Stimulated activated naive CD4-positive, alpha-beta T cell (primary cell): ENCODE results near the gene PPP1R12C.
A peak's percentile ranks its signal among the peaks of the same experiment; 100 is the strongest.
"Not testable (repeated sequence)": the region's sequence is repeated elsewhere in the genome, so short reads cannot be mapped to it uniquely, and the experiment has no call there.

Source experiments
- DNase-seq, 6 experiments: peaks; one replicate each; lab custom pipeline; 2025; lab: John Stamatoyannopoulos, UW

Gene PPP1R12C

GRCh38 chr19:55116859-55117662, at the start of gene PPP1R12C:
TSS of gene PPP1R12C (minus strand) at chr19:55117637. CDS start at chr19:55117543, 94 bp downstream.
- DNase-seq, result peak in 4 of 6 experiments; percentile 10 to 28 (median 24)

- peak; percentile 35 to 76 (median 56) for DNase-seq
Observed at GRCh38 chr19:55166530-55167268, 49.3 kb upstream of the PPP1R12C start, which contains the start of gene DNAAF3. TSS of gene DNAAF3 (minus strand) at chr19:55166613. CDS start at chr19:55166413, 200 bp downstream.

DNA sequence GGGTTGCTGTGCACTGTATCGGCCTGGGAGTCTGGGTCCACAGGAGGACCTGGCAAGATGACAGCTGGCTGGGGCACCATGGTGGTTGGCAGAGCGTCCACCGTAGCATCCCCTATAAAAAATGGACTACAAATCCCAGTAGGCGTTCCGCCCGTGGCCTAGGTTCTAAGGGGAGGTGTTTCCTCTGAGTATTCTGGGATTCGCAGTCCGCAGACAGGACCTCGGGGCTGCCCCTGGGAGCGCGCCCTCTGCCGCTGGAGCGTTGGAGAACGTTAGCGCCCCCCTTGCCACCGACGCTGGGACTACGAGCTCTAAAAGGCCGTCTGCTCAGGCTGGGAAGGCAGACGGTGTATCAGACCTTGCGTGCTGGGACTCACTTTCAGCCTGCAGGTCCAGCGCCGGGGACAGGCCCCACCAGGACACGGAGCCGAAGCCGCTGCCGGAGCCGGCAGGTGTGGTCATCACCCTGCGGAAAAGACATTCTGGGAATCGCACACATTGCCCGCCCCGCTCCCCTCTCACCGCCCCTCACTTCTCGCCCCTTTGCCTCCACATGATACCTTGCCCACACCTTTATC, 48.6 kb upstream of the PPP1R12C start:
- DNase-seq, result peak in 4 of 6 experiments; percentile 13 to 47 (median 42)

DNA sequence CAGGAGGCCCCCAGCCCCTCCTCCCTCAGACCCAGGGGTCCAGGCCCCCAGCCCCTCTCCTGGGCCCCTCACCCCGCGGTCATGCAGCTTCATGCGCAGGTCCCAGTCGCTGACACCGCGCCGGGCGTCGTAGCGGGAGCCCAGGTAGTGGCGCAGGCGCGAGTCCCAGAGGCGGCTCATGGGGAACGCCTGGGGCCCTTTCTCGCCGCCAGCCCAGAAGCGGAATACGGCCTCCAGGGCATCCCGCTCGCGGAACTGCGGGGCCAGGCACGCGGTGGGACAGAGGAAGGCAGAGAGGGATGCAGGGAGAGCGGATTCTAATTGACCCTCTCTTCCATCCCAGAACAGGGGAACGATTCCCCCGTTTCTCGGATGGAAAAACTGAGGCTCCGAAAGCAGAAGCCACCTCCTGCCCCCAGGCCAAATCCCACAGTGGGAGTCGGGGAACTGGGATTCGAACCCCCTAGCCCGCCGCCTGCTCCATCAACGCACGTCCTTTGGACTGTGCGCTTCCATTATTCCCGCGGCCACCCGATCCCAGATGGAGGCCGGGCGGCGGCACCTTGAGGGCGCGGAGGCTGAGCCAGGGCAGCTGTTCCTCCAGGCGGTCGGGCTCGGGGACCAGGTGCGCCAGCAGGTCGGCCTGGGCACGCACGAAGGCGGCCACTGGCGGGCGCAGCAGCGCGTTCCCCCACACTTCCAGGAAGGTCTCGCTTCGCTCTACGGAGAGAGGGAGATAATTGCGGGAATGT, 44.3 kb upstream of the PPP1R12C start:
- no peak for DNase-seq

- no peak for DNase-seq
Observed at GRCh38 chr19:55160986-55161365, 43.5 kb upstream of the PPP1R12C start.

GRCh38 chr19:55160128-55160985, 42.9 kb upstream of the PPP1R12C start:
- DNase-seq, result peak; percentile 68 to 84 (median 83)

DNA sequence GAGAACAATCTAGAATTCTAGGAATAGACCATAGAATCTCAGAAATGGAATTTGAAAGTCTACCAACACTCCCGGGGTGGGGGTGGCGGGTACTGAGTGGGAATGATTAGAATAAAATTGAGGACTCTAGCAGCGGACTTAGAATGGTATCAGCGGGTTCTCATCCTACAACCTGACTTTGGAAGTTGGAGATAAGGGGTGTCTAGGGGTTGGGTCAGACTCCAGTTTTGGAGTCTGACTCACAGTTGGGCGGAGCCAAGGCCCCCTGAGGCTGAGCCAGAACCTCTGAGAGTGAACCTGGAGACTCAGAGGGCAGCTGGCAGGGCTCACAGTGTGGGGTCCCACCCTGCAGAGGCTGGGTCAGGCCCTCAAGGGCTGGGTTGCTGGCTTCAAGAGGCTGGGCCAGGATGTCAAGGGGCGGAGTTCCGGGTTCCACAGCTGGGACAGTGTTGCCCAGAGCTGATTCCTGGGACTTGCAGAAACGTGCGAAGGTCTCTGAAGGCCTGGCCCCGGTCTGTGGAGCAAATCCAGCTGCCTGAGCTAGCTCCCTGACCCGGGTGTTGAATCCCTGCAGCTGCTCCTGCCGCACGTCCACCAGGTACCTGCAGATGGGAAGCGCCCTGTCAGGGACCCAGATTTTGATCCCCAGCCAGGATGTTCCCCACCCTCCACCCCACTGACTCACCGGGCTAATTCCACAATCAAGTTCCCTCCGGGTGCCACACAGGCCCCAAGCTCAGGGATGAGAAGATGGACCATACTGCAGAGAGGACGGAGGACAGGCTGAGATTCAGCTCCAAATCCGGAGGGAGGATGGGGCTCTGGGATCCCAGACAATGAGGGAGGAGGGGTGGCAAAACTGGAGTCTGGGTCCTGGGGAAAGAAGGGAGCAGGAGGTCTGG, 41.7 kb upstream of the PPP1R12C start:
- DNase-seq, result no peak

- DNase-seq, result no peak
Observed at GRCh38 chr19:55158423-55158822, 41.0 kb upstream of the PPP1R12C start.

GRCh38 chr19:55157064-55157908, 39.8 kb upstream of the PPP1R12C start, which contains the start of gene TNNI3:
TSS of gene TNNI3 (minus strand) at chr19:55157732. CDS start at chr19:55157589, 143 bp downstream.
- DNase-seq, result no peak

DNA sequence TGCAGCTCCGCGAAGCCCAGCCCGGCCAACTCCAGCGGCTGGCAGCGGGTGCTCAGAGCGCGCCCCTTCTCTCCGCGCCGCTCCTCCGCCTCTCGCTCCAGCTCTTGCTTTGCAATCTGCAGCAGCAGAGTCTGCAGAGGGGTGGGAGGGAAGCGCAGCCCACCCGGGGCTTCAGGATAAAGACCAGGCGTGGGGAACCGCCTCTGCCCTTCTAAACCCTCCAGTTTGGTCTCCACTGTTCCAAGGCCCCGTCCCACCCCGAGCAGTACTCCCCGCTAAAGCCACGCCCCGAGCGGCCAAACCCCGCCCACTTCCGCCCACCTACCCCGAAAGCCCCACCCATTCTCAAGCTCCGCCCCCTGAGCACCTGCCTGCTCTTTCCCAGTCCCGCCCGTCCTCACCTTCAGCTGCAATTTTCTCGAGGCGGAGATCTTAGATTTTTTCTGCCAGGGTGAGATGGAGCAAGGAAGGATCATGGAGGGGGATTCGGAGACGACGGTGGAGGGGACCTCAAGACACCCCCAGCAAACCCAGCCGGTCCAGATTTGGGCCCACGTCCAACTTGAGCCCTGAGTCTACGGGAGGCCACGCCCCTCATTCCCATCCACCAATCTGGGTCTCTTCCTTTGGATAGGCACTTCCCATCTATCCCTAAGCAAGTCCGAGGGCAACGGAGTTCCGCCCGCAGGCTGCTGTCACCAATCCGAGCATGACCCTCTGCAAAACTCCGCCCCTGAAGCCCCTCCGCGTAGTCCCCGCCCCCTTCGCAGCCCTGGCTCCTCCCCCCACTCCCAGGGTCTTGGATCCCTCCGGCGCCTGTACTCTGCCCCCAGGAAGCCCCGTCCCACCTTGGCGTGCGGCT, 39.0 kb upstream of the PPP1R12C start:
- peak in 3 of 6 experiments; percentile 15 to 35 (median 34) for DNase-seq

GRCh38 chr19:55155784-55156183, 38.3 kb upstream of the PPP1R12C start:
- DNase-seq, result not testable (repeated sequence)

GRCh38 chr19:55153652-55154264, 36.3 kb upstream of the PPP1R12C start:
- DNase-seq, result no peak

DNA sequence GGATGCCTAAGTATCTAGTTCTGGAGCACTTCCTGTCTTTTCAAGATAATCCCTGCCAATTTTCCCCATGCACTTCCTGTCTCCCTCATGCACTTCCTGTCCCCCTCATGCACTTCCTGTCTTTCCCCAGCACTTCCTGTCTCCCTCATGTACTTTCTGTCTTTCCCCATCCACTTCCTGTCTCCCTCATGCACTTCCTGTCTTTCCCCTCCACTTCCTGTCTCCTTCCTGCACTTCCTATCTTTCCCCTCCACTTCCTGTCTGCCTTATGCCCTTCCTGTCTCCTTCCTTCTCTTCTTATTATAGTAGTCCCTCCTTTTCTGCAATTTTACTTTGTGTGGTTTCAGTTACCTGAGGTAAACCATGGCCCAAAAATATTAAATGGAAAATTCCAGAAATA, 34.6 kb upstream of the PPP1R12C start:
- DNase-seq, result no peak

- DNase-seq, result no peak
Observed at GRCh38 chr19:55149078-55150003, 31.9 kb upstream of the PPP1R12C start, which contains the start of gene TNNT1. TSS of gene TNNT1 (minus strand) at chr19:55149206. CDS start at chr19:55147157, 2,049 bp downstream.

DNA sequence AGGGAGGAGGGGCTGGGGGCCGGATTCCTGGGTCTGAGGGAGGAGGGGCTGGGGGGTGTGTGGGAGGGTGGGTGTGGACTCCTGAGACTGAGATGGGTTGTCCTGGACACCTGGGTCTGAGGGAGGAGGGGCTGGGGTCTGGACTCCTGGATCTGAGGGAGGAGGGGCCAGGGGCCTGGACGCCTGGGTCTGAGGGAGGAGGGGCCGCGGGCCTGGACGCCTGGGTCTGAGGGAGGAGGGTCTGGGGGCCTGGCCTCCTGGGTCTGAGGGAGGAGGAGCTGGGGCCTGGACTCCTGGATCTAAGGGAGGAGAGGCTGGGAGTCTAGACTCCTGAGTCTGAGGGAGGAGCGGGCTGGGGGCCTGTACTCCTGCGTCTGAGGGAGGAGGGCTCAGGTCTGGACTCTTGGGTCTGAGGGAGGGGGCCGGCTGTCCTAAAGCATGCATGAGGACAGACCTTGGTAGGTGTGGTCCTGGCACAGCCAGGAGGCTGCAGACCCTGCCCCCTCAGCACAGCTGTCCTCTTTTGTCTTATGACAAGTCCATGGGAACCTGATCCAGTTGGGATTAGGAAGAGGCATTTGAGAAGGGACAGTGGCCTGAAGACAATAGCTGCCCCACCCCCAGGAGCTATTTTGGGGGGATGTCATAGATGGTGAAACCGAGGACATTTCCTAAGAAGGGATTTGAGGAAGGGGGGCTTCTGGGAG, 30.3 kb upstream of the PPP1R12C start:
- no peak for DNase-seq
